CD14-positive monocyte (primary cell): ENCODE measurements around the gene PCDHA4. TPM values are rescaled to one million over a fixed set of nuclear protein-coding genes. Genes with fewer than 3 reads are reported as not detected.
"Not testable (repeated sequence)": the region's sequence is repeated elsewhere in the genome, so short reads cannot be mapped to it uniquely, and the experiment has no call there.

Experiments used
- DNase-seq, 3 donors: peaks; one replicate each; pipeline ENCODE4 v3.0.0-alpha.2; 2011 to 2022
- H2AFZ ChIP-seq: 2 replicates; pipeline ENCODE4 v1.6.0; 2012; ENCODE audit warnings: mild to moderate bottlenecking, low read depth, low read length, inconsistent platforms; ENCODE audit not compliant: insufficient read depth, poor library complexity, severe bottlenecking
- H3K27ac ChIP-seq, 2 donors: 1 replicate in 1 of 2; 2 replicates in 1 of 2; pipeline ENCODE4 v1.5.1; 2012 to 2013; ENCODE audit warnings: low read length in 2 of 2, control low read depth in 1 of 2, inconsistent platforms in 1 of 2, low read depth in 1 of 2, mild to moderate bottlenecking in 1 of 2
- H3K27me3 ChIP-seq, 2 donors: one replicate each; pipeline versions ENCODE4 v1.6.0 to v1.6.1; 2011 to 2013; ENCODE audit warnings: low read length in 2 of 2; ENCODE audit not compliant: control insufficient read depth in 2 of 2, insufficient read depth in 2 of 2
- H3K36me3 ChIP-seq, 2 donors: replicated peaks in 1 of 2; 1 replicate in 1 of 2; 2 replicates in 1 of 2; pipeline versions ENCODE4 v1.5.1 to v1.6.1; 2012 to 2013; ENCODE audit warnings: low read length in 2 of 2, control low read depth in 1 of 2, inconsistent platforms in 1 of 2, mild to moderate bottlenecking in 1 of 2; ENCODE audit not compliant: insufficient read depth in 2 of 2, control insufficient read depth in 1 of 2
- H3K4me1 ChIP-seq, 2 donors: 1 replicate in 1 of 2; 2 replicates in 1 of 2; pipeline versions ENCODE4 v1.5.1 to v1.6.1; 2012 to 2013; ENCODE audit warnings: low read length in 2 of 2, control low read depth in 1 of 2, inconsistent platforms in 1 of 2, mild to moderate bottlenecking in 1 of 2, moderate library complexity in 1 of 2; ENCODE audit not compliant: insufficient read depth in 2 of 2, control insufficient read depth in 1 of 2
- H3K4me2 ChIP-seq: replicated peaks from 2 replicates; pipeline ENCODE3; 2012; ENCODE audit warnings: low read length, moderate library complexity, mild to moderate bottlenecking; ENCODE audit not compliant: poor library complexity, severe bottlenecking; ENCODE audit errors: extremely low read depth
- H3K4me3 ChIP-seq, 3 experiments: fragments of 200-600 bp in 1 of 3; sonication (generic) in 1 of 3; replicated peaks in 1 of 3; 1 replicate in 2 of 3; 2 replicates in 1 of 3; pipeline ENCODE4 v1.5.1; 2011 to 2013; ENCODE audit warnings: low read length in 3 of 3, mild to moderate bottlenecking in 3 of 3, control low read depth in 2 of 3, low read depth in 2 of 3, inconsistent platforms in 1 of 3, moderate library complexity in 1 of 3
- H3K79me2 ChIP-seq: 2 replicates; pipeline ENCODE4 v1.6.0; 2012; ENCODE audit warnings: mild to moderate bottlenecking, control low read depth, inconsistent platforms, low read length, moderate library complexity; ENCODE audit not compliant: insufficient read depth
- H3K9ac ChIP-seq: 2 replicates; pipeline ENCODE4 v1.6.0; 2017; ENCODE audit warnings: low read length, mild to moderate bottlenecking; ENCODE audit not compliant: insufficient read depth, poor library complexity, severe bottlenecking
- H3K9me3 ChIP-seq, 2 donors: replicated peaks in 1 of 2; 1 replicate in 1 of 2; 2 replicates in 1 of 2; pipeline versions ENCODE4 v1.5.1 to v1.6.1; 2012 to 2013; ENCODE audit warnings: low read length in 2 of 2, control low read depth in 1 of 2; ENCODE audit not compliant: control insufficient read depth in 1 of 2, insufficient read depth in 1 of 2
- H4K20me1 ChIP-seq: 2 replicates; pipeline ENCODE4 v1.6.0; 2012; ENCODE audit warnings: mild to moderate bottlenecking, low read length, control low read depth, moderate library complexity; ENCODE audit not compliant: insufficient read depth
- H3K27ac Mint-ChIP-seq, 7 donors: one replicate each; pipeline ENCODE4 v1.8.0; 2020; ENCODE audit warnings: mild to moderate bottlenecking in 7 of 7, mixed read lengths in 7 of 7, moderate library complexity in 6 of 7, inconsistent platforms in 2 of 7
- H3K27me3 Mint-ChIP-seq, 3 donors: one replicate each; pipeline ENCODE4 v1.8.0; 2021 to 2022; ENCODE audit warnings: low read depth in 3 of 3, mild to moderate bottlenecking in 3 of 3, mixed read lengths in 3 of 3, moderate library complexity in 3 of 3, inconsistent platforms in 1 of 3
- H3K36me3 Mint-ChIP-seq, 2 donors: one replicate each; pipeline ENCODE4 v1.8.0; 2020; ENCODE audit warnings: mixed read lengths in 2 of 2, inconsistent platforms in 1 of 2, mild to moderate bottlenecking in 1 of 2
- H3K4me1 Mint-ChIP-seq: one replicate; pipeline ENCODE4 v1.8.0; 2020; ENCODE audit warnings: mild to moderate bottlenecking, mixed read lengths
- H3K4me3 Mint-ChIP-seq, 2 donors: one replicate each; pipeline ENCODE4 v1.8.0; 2020; ENCODE audit warnings: mild to moderate bottlenecking in 2 of 2, mixed read lengths in 2 of 2, moderate library complexity in 1 of 2
- H3K9me3 Mint-ChIP-seq, 7 donors: one replicate each; pipeline ENCODE4 v1.8.0; 2020 to 2022; ENCODE audit warnings: mixed read lengths in 7 of 7, mild to moderate bottlenecking in 6 of 7, moderate library complexity in 6 of 7, inconsistent platforms in 2 of 7
- WGBS: methylation state at CpG from one replicate; pipeline ENCODE4 v1.1.5; 2013; ENCODE audit warnings: missing lambda C conversion rate; ENCODE audit not compliant: insufficient coverage; 5-methylcytosine and 5-hydroxymethylcytosine counted together
- intact Hi-C, 2 donors: fragments of 100-400 bp; cut with micrococcal nuclease; formaldehyde crosslinking; loops; one replicate each; pipeline versions ENCODE4 v1.15.0 to v1.15.1; 2023
- polyA plus RNA-seq, 3 donors: library from polyadenylated mRNA; depleted of rRNA in 1 of 3; unstranded in 2 of 3; stranded (reverse) in 1 of 3; fragments of 300-500 nt in 2 of 3; fragments of >200 nt in 1 of 3; fragmentation: Illumina TruSeq in 2 of 3; gene quantifications; 1 replicate in 2 of 3; 2 replicates in 1 of 3; pipeline ENCODE4 v1.2.3, GENCODE V29; 2012 to 2021
- TF ChIP-seq, protein P1 (sequence below): fragments of 200-600 bp; IDR thresholded peaks from one replicate; pipeline ENCODE4 v1.8.0; 2022; ENCODE audit warnings: antibody characterized with exemption, mild to moderate bottlenecking

PCDHA4 gene
- polyA plus RNA-seq, 3 donors, result not detected

- H3K27ac ChIP-seq, result no peak overlapping the region
- peaks cover 0 to 2% of the 10 kb centered on the region in 2 donors for H3K36me3 Mint-ChIP-seq
- WGBS, result 45% methylated on average over 6 of the region's 18 CpGs
- peak overlapping the region in 1 of 2 donors; percentile 66 for H3K4me3 Mint-ChIP-seq
- H3K4me1 Mint-ChIP-seq, result no peaks in the 10 kb centered on the region
- H3K9me3 ChIP-seq, result peaks cover 35 to 67% of the 10 kb centered on the region in 2 donors
- H3K36me3 ChIP-seq, result no peaks in the 10 kb centered on the region
- no peak overlapping the region for H3K4me2 ChIP-seq
- DNase-seq, result no peak
- H3K27me3 ChIP-seq, result peaks cover 0 to 24% of the 10 kb centered on the region in 2 donors
- H2AFZ ChIP-seq, result no peak overlapping the region
- no peak overlapping the region for H3K9ac ChIP-seq
- H3K79me2 ChIP-seq, result no peaks in the 10 kb centered on the region
- H3K4me3 ChIP-seq, result no peak overlapping the region
- H3K4me1 ChIP-seq, result no peaks in the 10 kb centered on the region
- H3K9me3 Mint-ChIP-seq, result peaks cover 32 to 55% (median 48%) of the 10 kb centered on the region in 7 donors
- TF ChIP-seq, protein P1, sequence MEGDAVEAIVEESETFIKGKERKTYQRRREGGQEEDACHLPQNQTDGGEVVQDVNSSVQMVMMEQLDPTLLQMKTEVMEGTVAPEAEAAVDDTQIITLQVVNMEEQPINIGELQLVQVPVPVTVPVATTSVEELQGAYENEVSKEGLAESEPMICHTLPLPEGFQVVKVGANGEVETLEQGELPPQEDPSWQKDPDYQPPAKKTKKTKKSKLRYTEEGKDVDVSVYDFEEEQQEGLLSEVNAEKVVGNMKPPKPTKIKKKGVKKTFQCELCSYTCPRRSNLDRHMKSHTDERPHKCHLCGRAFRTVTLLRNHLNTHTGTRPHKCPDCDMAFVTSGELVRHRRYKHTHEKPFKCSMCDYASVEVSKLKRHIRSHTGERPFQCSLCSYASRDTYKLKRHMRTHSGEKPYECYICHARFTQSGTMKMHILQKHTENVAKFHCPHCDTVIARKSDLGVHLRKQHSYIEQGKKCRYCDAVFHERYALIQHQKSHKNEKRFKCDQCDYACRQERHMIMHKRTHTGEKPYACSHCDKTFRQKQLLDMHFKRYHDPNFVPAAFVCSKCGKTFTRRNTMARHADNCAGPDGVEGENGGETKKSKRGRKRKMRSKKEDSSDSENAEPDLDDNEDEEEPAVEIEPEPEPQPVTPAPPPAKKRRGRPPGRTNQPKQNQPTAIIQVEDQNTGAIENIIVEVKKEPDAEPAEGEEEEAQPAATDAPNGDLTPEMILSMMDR, result no peak
- H3K27me3 Mint-ChIP-seq, result peaks cover 22 to 46% (median 22%) of the 10 kb centered on the region in 3 donors
- H4K20me1 ChIP-seq, result no peaks in the 10 kb centered on the region
- intact Hi-C loops, result loop anchor here in 1 of 2 donors (10.0 kb wide), 1 partner anchor 46 kb away; the partner anchor contains the start of gene PCDHA12
- no peak overlapping the region for H3K27ac Mint-ChIP-seq
Observed at GRCh38 chr5:140828362-140828737, 21.5 kb downstream of the PCDHA4 start.

DNA sequence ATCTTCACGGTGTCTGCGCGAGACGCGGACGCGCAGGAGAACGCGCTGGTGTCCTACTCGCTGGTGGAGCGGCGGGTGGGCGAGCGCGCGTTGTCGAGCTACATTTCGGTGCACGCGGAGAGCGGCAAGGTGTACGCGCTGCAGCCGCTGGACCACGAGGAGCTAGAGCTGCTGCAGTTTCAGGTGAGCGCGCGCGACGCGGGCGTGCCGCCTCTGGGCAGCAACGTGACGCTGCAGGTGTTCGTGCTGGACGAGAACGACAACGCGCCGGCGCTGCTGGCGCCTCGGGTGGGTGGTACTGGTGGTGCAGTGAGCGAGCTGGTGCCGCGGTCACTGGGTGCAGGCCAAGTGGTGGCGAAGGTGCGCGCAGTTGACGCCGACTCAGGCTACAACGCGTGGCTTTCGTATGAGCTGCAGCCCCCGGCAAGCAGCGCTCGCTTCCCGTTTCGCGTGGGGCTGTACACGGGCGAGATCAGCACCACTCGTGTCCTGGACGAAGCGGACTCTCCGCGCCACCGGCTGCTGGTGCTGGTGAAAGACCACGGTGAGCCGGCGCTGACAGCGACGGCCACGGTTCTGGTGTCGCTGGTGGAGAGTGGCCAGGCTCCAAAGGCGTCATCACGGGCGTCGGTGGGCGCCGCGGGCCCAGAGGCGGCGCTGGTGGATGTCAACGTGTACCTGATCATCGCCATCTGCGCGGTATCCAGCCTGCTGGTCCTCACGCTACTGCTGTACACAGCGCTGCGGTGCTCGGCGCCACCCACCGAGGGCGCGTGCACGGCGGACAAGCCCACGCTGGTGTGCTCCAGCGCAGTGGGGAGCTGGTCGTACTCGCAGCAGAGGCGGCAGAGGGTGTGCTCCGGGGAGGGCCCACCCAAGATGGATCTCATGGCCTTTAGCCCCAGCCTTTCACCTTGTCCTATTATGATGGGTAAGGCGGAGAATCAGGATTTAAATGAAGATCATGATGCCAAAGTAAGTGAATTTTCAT, 22.9 kb downstream of the PCDHA4 start:
- not testable (repeated sequence) for H3K4me1 ChIP-seq, H3K4me1 Mint-ChIP-seq, DNase-seq, H3K27ac ChIP-seq, H4K20me1 ChIP-seq, H3K9ac ChIP-seq, H3K79me2 ChIP-seq, H3K4me2 ChIP-seq, H3K36me3 Mint-ChIP-seq, H2AFZ ChIP-seq, H3K4me3 ChIP-seq, H3K27ac Mint-ChIP-seq, H3K4me3 Mint-ChIP-seq, H3K36me3 ChIP-seq
- Histone ChIP-seq H3K9me3 (peaks cover 32 to 69% of the 10 kb centered on the region in 2 donors), H3K27me3 (peaks cover 0 to 29% of the 10 kb centered on the region in 2 donors)
- intact Hi-C loops, result loop anchor here in 1 of 2 donors (10.0 kb wide), 1 partner anchor 45 kb away; the partner anchor contains the start of gene PCDHA12
- H3K27me3 Mint-ChIP-seq, result peaks cover 25 to 51% (median 25%) of the 10 kb centered on the region in 3 donors
- WGBS, result 50% methylated on average over 90 of the region's 106 CpGs
- peaks cover 32 to 61% (median 50%) of the 10 kb centered on the region in 7 donors for H3K9me3 Mint-ChIP-seq
